Nephron (organoid): ENCODE data around the gene ARSA.

ENCODE experiments used
- H3K27ac Mint-ChIP-seq, 3 experiments: 2 replicates each; pipeline ENCODE4 v1.8.0; 2020; ENCODE audit warnings: mixed read lengths in 3 of 3, mild to moderate bottlenecking in 2 of 3, moderate library complexity in 1 of 3
- H3K27me3 Mint-ChIP-seq: 2 replicates; pipeline ENCODE4 v1.8.0; 2021; ENCODE audit warnings: low read depth, mild to moderate bottlenecking, moderate library complexity, mixed read lengths
- H3K36me3 Mint-ChIP-seq: 2 replicates; pipeline ENCODE4 v1.8.0; 2020; ENCODE audit warnings: low read depth, mixed read lengths
- H3K4me1 Mint-ChIP-seq: 2 replicates; pipeline ENCODE4 v1.8.0; 2020; ENCODE audit warnings: mixed read lengths
- H3K4me3 Mint-ChIP-seq, 3 experiments: 2 replicates each; pipeline ENCODE4 v1.8.0; 2020; ENCODE audit warnings: mild to moderate bottlenecking in 3 of 3, mixed read lengths in 3 of 3, moderate library complexity in 2 of 3
- H3K9me3 Mint-ChIP-seq: 2 replicates; pipeline ENCODE4 v1.8.0; 2020; ENCODE audit warnings: mixed read lengths
- TF ChIP-seq, protein P1 (sequence below), 3 experiments: fragments of 200-600 bp; sonication (generic); IDR thresholded peaks; one replicate each; pipeline ENCODE4 v1.5.0; 2021; ENCODE audit warnings: antibody characterized with exemption in 3 of 3; ENCODE audit not compliant: unreplicated experiment in 3 of 3

Gene ARSA

DNA sequence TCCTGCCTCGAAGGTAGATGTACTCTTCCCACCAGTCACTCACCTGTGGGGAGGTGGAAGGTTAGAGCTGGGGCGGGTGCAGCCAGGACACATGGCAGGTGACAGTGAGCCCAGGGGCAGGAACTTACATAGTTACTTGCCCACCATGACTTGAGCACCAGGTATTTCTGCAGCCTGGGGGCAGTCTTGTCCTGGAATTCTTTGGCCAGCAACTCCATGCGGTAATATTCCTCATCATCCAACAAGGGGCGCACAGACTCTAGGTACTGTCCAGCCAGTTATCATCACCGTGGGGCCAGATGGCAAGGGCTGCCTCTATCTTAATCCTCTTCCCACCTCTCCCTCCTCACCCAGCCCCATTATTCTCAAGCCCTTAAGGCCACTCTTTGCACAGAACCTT is 51.9 kb downstream of the ARSA start:
- peaks cover 6% of the 10 kb centered on the region for H3K4me1 Mint-ChIP-seq
- H3K36me3 Mint-ChIP-seq: peaks cover 16% of the 10 kb centered on the region
- no peaks in the 10 kb centered on the region for H3K27me3 Mint-ChIP-seq
- H3K27ac Mint-ChIP-seq: no peak overlapping the region
- peak overlapping the region in 1 of 3 experiments; percentile 5 for H3K4me3 Mint-ChIP-seq
- TF ChIP-seq, protein P1, sequence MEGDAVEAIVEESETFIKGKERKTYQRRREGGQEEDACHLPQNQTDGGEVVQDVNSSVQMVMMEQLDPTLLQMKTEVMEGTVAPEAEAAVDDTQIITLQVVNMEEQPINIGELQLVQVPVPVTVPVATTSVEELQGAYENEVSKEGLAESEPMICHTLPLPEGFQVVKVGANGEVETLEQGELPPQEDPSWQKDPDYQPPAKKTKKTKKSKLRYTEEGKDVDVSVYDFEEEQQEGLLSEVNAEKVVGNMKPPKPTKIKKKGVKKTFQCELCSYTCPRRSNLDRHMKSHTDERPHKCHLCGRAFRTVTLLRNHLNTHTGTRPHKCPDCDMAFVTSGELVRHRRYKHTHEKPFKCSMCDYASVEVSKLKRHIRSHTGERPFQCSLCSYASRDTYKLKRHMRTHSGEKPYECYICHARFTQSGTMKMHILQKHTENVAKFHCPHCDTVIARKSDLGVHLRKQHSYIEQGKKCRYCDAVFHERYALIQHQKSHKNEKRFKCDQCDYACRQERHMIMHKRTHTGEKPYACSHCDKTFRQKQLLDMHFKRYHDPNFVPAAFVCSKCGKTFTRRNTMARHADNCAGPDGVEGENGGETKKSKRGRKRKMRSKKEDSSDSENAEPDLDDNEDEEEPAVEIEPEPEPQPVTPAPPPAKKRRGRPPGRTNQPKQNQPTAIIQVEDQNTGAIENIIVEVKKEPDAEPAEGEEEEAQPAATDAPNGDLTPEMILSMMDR (IDR thresholded peaks at IDR 0.05; ENCODE audit: unreplicated experiment in 3 of 3): peak in 2 of 3 experiments; percentile 21 to 46
- no peaks in the 10 kb centered on the region for H3K9me3 Mint-ChIP-seq

DNA sequence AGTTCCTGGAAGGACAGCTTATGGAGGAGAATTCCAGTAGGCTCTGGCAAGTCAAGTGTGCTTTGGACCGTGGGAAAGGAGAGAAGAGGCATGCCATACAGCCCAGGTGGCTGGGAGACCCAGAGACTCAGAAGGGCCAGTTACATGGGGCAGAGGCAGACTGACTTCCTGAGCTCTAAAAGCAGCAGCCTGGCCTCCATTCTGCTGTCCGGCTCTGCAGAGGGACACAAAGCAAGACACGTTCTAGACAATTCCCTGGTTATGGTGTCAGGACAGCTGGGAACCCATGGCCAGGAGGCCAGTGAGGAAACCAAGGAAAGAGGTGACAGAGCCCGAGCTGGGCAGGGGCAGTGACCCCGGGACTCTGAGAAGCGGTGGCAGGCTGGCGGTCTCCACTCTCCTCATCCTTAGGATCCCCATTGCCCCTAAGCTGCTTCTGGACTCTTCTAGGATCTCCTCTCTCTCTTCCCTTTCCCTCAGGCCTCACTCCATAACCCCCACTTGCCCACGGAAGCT is 52.5 kb downstream of the ARSA start:
- Mint-ChIP-seq H3K9me3 (no peaks in the 10 kb centered on the region), H3K4me1 (peaks cover 6% of the 10 kb centered on the region), H3K27ac (no peak overlapping the region), H3K36me3 (peaks cover 16% of the 10 kb centered on the region), H3K4me3 (peak overlapping the region in 1 of 3 experiments; percentile 37), H3K27me3 (no peaks in the 10 kb centered on the region)
- TF ChIP-seq, protein P1 (IDR thresholded peaks at IDR 0.05; ENCODE audit: unreplicated experiment in 3 of 3): no peak
